H7 (cell line): ENCODE data around the gene IQGAP1. TPM values are rescaled to one million over a fixed set of nuclear protein-coding genes. Genes with fewer than 3 reads are reported as not detected.

Experiments
- DNase-seq: peaks from one replicate; pipeline ENCODE4 v3.0.0; 2012
- H3K27me3 ChIP-seq: 2 replicates; pipeline ENCODE4 v1.6.0; 2011; ENCODE audit warnings: mild to moderate bottlenecking, low read length; ENCODE audit not compliant: control insufficient read depth, insufficient read depth
- H3K36me3 ChIP-seq: replicated peaks from 2 replicates; pipeline ENCODE4 v1.5.1; 2011; ENCODE audit warnings: low read length; ENCODE audit not compliant: control insufficient read depth, insufficient read depth
- H3K4me3 ChIP-seq: 2 replicates; pipeline ENCODE4 v1.5.1; 2011; ENCODE audit warnings: low read depth, mild to moderate bottlenecking, control low read depth, low read length, moderate library complexity; ENCODE audit not compliant: insufficient read depth
- total RNA-seq: library from RNA; depleted of rRNA; stranded (reverse); fragments of >200 nt; shearing (Covaris generic); gene quantifications from 2 replicates; pipeline ENCODE4 v1.2.3, GENCODE V29; 2014

Gene IQGAP1
- total RNA-seq, 1 experiment from 2014 or later = 74.7 TPM

- H3K4me3 ChIP-seq = no peak overlapping the region
- no peak for DNase-seq
- peaks cover 2% of the 10 kb centered on the region; the same call in 1 of the 2 replicates for H3K36me3 ChIP-seq
- no peaks in the 10 kb centered on the region for H3K27me3 ChIP-seq
These were observed 72.2 kb downstream of the IQGAP1 start for GRCh38 chr15:90460142-90460824.

GRCh38 chr15:90463381-90463780 lies 75.3 kb downstream of the IQGAP1 start:
- Histone ChIP-seq H3K27me3 (no peaks in the 10 kb centered on the region), H3K4me3 (no peak overlapping the region), H3K36me3 (no peaks in the 10 kb centered on the region)
- no peak for DNase-seq

GRCh38 chr15:90465140-90465929 lies 77.3 kb downstream of the IQGAP1 start:
- Histone ChIP-seq H3K4me3 (no peak overlapping the region), H3K27me3 (no peaks in the 10 kb centered on the region), H3K36me3 (peaks cover 3% of the 10 kb centered on the region; the same call in 1 of the 2 replicates)
- DNase-seq = no peak

- H3K27me3 ChIP-seq = no peaks in the 10 kb centered on the region
- DNase-seq = no peak
- peaks cover 4% of the 10 kb centered on the region for H3K36me3 ChIP-seq
- no peak overlapping the region for H3K4me3 ChIP-seq
These were observed 78.0 kb downstream of the IQGAP1 start for GRCh38 chr15:90465930-90466567.

GRCh38 chr15:90469723-90470122 lies 81.7 kb downstream of the IQGAP1 start:
- no peak for DNase-seq
- Histone ChIP-seq H3K27me3 (no peaks in the 10 kb centered on the region), H3K4me3 (no peak overlapping the region), H3K36me3 (peaks cover 9% of the 10 kb centered on the region)

GRCh38 chr15:90470453-90470852 lies 82.4 kb downstream of the IQGAP1 start:
- Histone ChIP-seq H3K27me3 (no peaks in the 10 kb centered on the region), H3K36me3 (peaks cover 9% of the 10 kb centered on the region), H3K4me3 (no peak overlapping the region)
- DNase-seq = no peak

- no peak for DNase-seq
- Histone ChIP-seq H3K36me3 (peaks cover 9% of the 10 kb centered on the region), H3K27me3 (no peaks in the 10 kb centered on the region), H3K4me3 (no peak overlapping the region)
These were observed 83.1 kb downstream of the IQGAP1 start for GRCh38 chr15:90471126-90471525.

GRCh38 chr15:90471769-90472168 lies 83.7 kb downstream of the IQGAP1 start:
- Histone ChIP-seq H3K4me3 (no peak overlapping the region), H3K36me3 (peaks cover 10% of the 10 kb centered on the region), H3K27me3 (no peaks in the 10 kb centered on the region)
- no peak for DNase-seq

- Histone ChIP-seq H3K4me3 (no peak overlapping the region), H3K27me3 (no peaks in the 10 kb centered on the region), H3K36me3 (peaks cover 18% of the 10 kb centered on the region)
- no peak for DNase-seq
These were observed 90.9 kb downstream of the IQGAP1 start for GRCh38 chr15:90478846-90479481.

GRCh38 chr15:90479656-90480055 lies 91.6 kb downstream of the IQGAP1 start:
- no peaks in the 10 kb centered on the region for H3K27me3 ChIP-seq
- H3K36me3 ChIP-seq = peaks cover 16% of the 10 kb centered on the region
- DNase-seq = no peak
- no peak overlapping the region for H3K4me3 ChIP-seq

- no peaks in the 10 kb centered on the region for H3K27me3 ChIP-seq
- DNase-seq = no peak
- H3K4me3 ChIP-seq = no peak overlapping the region
- peaks cover 20% of the 10 kb centered on the region for H3K36me3 ChIP-seq
These were observed 93.0 kb downstream of the IQGAP1 start for GRCh38 chr15:90481023-90481422.

GRCh38 chr15:90482124-90483011 lies 94.3 kb downstream of the IQGAP1 start:
- peak; percentile 32 for DNase-seq
- Histone ChIP-seq H3K27me3 (no peaks in the 10 kb centered on the region), H3K36me3 (peaks cover 22% of the 10 kb centered on the region), H3K4me3 (no peak overlapping the region)

GRCh38 chr15:90483012-90483307 lies 94.9 kb downstream of the IQGAP1 start:
- no peaks in the 10 kb centered on the region for H3K27me3 ChIP-seq
- no peak overlapping the region for H3K4me3 ChIP-seq
- H3K36me3 ChIP-seq = peaks cover 24% of the 10 kb centered on the region
- DNase-seq = no peak

- H3K27me3 ChIP-seq = no peaks in the 10 kb centered on the region
- peaks cover 24% of the 10 kb centered on the region for H3K36me3 ChIP-seq
- no peak overlapping the region for H3K4me3 ChIP-seq
- no peak for DNase-seq
These were observed 95.6 kb downstream of the IQGAP1 start for GRCh38 chr15:90483637-90484036.
